Neural progenitor cell (in vitro differentiated cells): ENCODE results near the gene SLC45A3.
A peak's percentile ranks its signal among the peaks of the same experiment; 100 is the strongest.

Experiments used
- CTCF ChIP-seq: fragments of 200-600 bp; sonication (generic); IDR thresholded peaks from 2 replicates; pipeline ENCODE4 v1.5.1; 2017; ENCODE audit warnings: antibody characterized with exemption, mild to moderate bottlenecking
- EZH2 ChIP-seq: fragments of 200-600 bp; sonication (generic); IDR thresholded peaks from 2 replicates; pipeline ENCODE4 v1.6.1; 2017; ENCODE audit warnings: antibody characterized with exemption, mild to moderate bottlenecking, moderate library complexity
- EZH2phosphoT487 ChIP-seq: fragments of 200-600 bp; sonication (generic); IDR thresholded peaks from 2 replicates; pipeline ENCODE4 v1.6.1; 2017; ENCODE audit warnings: antibody characterized with exemption

GRCh38 chr1:205658943-205659581 lies 21.2 kb downstream of the SLC45A3 start:
- TF ChIP-seq CTCF, result peak; percentile 92
- TF ChIP-seq EZH2phosphoT487, result no peak
- no peak for TF ChIP-seq EZH2
